GM12874 (cell line): ENCODE data around the gene ZNF454.

Experiments used
- TF ChIP-seq, protein P1 (sequence below): IDR thresholded peaks from 2 replicates; pipeline ENCODE4 v1.5.1; 2011; ENCODE audit warnings: low read depth, mild to moderate bottlenecking, control low read depth, low read length, moderate library complexity; ENCODE audit not compliant: insufficient read depth

ZNF454 gene

GRCh38 chr5:178993955-178994579 lies 53.1 kb downstream of the ZNF454 start:
- TF ChIP-seq, protein P1, sequence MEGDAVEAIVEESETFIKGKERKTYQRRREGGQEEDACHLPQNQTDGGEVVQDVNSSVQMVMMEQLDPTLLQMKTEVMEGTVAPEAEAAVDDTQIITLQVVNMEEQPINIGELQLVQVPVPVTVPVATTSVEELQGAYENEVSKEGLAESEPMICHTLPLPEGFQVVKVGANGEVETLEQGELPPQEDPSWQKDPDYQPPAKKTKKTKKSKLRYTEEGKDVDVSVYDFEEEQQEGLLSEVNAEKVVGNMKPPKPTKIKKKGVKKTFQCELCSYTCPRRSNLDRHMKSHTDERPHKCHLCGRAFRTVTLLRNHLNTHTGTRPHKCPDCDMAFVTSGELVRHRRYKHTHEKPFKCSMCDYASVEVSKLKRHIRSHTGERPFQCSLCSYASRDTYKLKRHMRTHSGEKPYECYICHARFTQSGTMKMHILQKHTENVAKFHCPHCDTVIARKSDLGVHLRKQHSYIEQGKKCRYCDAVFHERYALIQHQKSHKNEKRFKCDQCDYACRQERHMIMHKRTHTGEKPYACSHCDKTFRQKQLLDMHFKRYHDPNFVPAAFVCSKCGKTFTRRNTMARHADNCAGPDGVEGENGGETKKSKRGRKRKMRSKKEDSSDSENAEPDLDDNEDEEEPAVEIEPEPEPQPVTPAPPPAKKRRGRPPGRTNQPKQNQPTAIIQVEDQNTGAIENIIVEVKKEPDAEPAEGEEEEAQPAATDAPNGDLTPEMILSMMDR, result no peak

- TF ChIP-seq, protein P1, result no peak
Observed at GRCh38 chr5:178994580-178995340, 53.8 kb downstream of the ZNF454 start, which contains the start of gene GRM6. Gene GRM6, minus strand, starts transcription at chr5:178995320. Its CDS starts 376 bp downstream, at chr5:178994944.

DNA sequence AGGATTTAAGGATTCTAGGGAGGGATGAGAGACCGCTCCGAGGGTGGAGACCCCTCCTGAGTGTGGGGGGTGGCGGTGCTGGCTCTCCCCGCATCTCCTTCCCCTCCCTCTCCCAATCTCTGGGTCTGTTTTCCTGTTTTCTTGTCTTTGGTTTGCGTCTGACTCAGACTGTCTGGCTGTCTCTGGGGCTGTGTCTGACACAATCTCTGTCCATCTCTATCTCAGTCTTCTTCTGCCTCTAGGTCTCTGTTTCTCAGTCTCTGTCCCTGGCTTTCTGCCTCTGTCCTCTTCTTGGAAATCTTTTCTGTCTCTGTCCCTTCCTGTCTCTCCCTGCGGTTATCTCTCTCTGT lies 54.3 kb downstream of the ZNF454 start:
- TF ChIP-seq, protein P1, result no peak

GRCh38 chr5:178996156-178996555 lies 55.2 kb downstream of the ZNF454 start:
- TF ChIP-seq, protein P1, result no peak

- TF ChIP-seq, protein P1, result no peak
Observed at GRCh38 chr5:178997191-178997590, 56.2 kb downstream of the ZNF454 start.

GRCh38 chr5:178998441-178998840 lies 57.4 kb downstream of the ZNF454 start:
- TF ChIP-seq, protein P1, result no peak

- TF ChIP-seq, protein P1, result no peak
Observed at GRCh38 chr5:179006564-179006963, 65.6 kb downstream of the ZNF454 start.
